HUES48 (cell line): ENCODE results near the gene ZNF469.

Experiments
- H3K27ac ChIP-seq: one replicate; pipeline ENCODE4 v1.7.0; 2013; ENCODE audit warnings: low read depth, low read length, inconsistent platforms
- H3K27me3 ChIP-seq: 2 replicates; pipeline ENCODE4 v1.6.1; 2013; ENCODE audit warnings: mild to moderate bottlenecking, low read length; ENCODE audit not compliant: control insufficient read depth, insufficient read depth
- H3K36me3 ChIP-seq: 2 replicates; pipeline ENCODE4 v1.6.1; 2013; ENCODE audit warnings: low read length; ENCODE audit not compliant: control insufficient read depth, insufficient read depth
- H3K4me1 ChIP-seq: 2 replicates; pipeline ENCODE4 v1.6.1; 2013; ENCODE audit warnings: mild to moderate bottlenecking, low read length; ENCODE audit not compliant: control insufficient read depth, insufficient read depth
- H3K4me3 ChIP-seq: 2 replicates; pipeline ENCODE4 v1.5.1; 2013; ENCODE audit warnings: mild to moderate bottlenecking, low read depth, low read length
- H3K9ac ChIP-seq: 2 replicates; pipeline ENCODE4 v1.6.1; 2013; ENCODE audit warnings: mild to moderate bottlenecking, low read depth, low read length, moderate library complexity
- H3K9me3 ChIP-seq: 2 replicates; pipeline ENCODE4 v1.6.1; 2013; ENCODE audit warnings: low read length; ENCODE audit not compliant: control insufficient read depth, insufficient read depth

ZNF469 gene

DNA sequence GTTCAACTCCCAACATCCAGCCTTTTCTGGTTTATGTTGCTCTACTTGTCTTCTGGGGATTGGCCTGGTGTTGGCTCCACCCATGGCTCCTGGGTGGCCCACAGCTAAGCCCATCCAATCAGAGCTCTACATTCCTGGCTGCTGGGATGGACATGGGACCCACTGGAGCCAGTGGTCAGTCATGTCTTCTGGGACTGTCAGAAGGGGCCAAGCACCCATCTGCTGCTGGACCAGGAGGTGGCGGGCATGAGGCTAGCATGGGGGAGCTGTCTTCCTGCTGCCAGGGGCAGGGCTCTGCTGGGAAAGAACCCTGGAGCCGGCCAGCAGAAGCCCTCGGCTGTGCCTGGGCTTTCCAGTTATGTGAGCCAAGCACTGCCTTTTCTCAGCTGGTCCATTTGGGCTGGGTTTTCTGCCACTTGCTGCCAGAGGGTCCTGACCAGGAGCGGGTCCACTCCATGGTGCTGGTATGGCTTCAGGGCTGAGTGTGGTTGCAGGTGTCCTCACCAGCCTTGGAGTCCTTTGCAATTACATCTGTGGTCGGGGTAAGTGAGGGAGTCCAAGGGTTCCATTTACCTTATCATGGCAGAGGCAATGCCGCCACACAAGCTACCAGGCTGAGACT lies 17.4 kb upstream of the ZNF469 start:
- no peaks in the 10 kb centered on the region for H3K36me3 ChIP-seq
- H3K27ac ChIP-seq = no peak overlapping the region
- H3K4me1 ChIP-seq = no peaks in the 10 kb centered on the region
- no peak overlapping the region for H3K9ac ChIP-seq
- H3K9me3 ChIP-seq = peaks cover 7% of the 10 kb centered on the region
- H3K27me3 ChIP-seq = no peaks in the 10 kb centered on the region
- H3K4me3 ChIP-seq = no peak overlapping the region

DNA sequence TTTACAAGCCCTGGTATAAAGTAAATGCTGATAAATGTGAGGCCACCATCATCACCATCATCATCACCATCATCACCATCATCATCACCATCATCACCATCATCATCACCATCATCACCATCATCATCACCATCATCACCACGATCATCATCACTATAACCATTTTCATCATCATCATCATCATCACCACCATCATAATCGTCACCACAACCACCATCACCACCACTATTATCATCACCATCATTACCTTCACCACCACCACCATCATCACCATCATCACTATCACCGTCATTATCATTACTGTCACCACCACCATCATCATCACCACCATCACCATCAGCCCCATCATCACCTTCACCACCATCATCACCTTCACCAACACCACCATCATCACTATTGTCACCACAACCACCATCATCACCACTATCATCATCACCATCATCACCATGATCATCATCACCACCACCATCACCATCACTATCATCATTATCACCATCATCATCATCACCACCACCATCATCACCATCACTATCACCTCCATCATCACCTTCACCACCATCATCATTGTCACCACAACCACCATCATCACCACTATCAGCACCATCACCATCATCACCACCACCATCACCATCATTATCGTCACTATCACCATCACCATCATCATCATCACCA lies 16.6 kb upstream of the ZNF469 start:
- Histone ChIP-seq H3K9me3 (peaks cover 4% of the 10 kb centered on the region; the same call in 1 of the 2 replicates), H3K4me1 (no peaks in the 10 kb centered on the region), H3K9ac (no peak overlapping the region), H3K4me3 (no peak overlapping the region), H3K27ac (no peak overlapping the region), H3K36me3 (no peaks in the 10 kb centered on the region), H3K27me3 (no peaks in the 10 kb centered on the region)

DNA sequence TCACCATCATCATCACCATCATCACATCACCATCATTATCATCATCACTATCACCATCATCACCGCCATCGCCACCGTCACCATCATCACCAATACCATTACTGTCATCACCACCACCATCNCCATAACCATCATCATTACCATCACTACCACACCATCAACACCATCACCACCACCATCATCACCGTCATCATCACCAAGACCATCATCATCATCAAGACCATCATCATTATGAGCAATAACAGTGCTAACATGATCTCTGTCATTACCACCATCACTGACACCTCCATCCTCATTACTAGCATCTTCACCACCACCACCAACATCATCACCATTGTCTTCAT lies 16.1 kb upstream of the ZNF469 start:
- H3K9ac ChIP-seq = no peak overlapping the region

DNA sequence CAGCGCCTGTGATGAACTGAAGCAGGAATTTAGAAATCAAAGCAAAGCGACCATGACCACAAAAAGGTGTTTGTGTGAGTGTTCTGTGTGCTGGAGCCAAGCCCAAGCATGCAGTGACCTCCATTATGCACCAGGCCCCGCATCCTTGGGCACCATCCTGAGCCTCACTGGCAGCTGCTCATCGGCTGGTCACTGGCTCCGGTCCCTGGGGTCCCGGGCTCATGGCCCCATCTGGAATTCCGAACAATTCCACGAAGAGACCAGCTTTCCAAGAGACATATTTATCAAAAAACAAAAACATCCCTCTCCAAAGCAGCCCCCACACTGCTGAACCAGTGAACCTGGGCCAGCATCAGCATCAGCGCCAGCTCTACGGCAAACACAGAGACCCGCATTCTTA lies 15.2 kb upstream of the ZNF469 start:
- Histone ChIP-seq H3K9me3 (0 out of 2 replicates have a peak, but pooled peaks cover 4% of the 10 kb centered on the region), H3K36me3 (no peaks in the 10 kb centered on the region), H3K27ac (no peak overlapping the region), H3K4me1 (no peaks in the 10 kb centered on the region), H3K27me3 (no peaks in the 10 kb centered on the region), H3K4me3 (no peak overlapping the region), H3K9ac (no peak overlapping the region)

More for the DNA sequence above, 16.1 kb upstream of the ZNF469 start:
- no peak overlapping the region for H3K27ac ChIP-seq
- H3K4me3 ChIP-seq = no peak overlapping the region
- H3K27me3 ChIP-seq = no peaks in the 10 kb centered on the region
- H3K9me3 ChIP-seq = peaks cover 4% of the 10 kb centered on the region; the same call in 1 of the 2 replicates
- H3K4me1 ChIP-seq = no peaks in the 10 kb centered on the region
- no peaks in the 10 kb centered on the region for H3K36me3 ChIP-seq

DNA sequence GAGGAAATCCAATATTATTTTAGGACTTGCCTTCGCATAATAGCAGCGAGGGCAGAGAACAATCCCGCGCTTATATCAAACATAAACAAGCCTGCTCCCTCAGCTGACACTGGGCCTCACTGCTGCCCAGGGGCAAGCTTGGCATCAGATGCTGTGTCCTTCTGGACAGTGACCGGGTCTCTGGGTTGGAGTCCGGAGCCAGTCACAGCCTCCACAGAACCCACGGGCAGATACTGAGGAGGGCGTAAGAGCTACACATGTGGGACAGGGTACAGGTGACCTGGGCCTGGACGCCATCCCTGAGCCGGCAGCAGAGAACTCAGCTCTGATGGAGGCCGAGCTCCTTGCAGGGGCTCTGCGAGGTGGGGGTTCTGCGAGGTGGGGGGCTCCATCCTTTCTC lies 14.7 kb upstream of the ZNF469 start:
- Histone ChIP-seq H3K27me3 (no peaks in the 10 kb centered on the region), H3K4me1 (no peaks in the 10 kb centered on the region), H3K36me3 (no peaks in the 10 kb centered on the region), H3K27ac (no peak overlapping the region), H3K9ac (no peak overlapping the region), H3K4me3 (no peak overlapping the region), H3K9me3 (0 out of 2 replicates have a peak, but pooled peaks cover 4% of the 10 kb centered on the region)

DNA sequence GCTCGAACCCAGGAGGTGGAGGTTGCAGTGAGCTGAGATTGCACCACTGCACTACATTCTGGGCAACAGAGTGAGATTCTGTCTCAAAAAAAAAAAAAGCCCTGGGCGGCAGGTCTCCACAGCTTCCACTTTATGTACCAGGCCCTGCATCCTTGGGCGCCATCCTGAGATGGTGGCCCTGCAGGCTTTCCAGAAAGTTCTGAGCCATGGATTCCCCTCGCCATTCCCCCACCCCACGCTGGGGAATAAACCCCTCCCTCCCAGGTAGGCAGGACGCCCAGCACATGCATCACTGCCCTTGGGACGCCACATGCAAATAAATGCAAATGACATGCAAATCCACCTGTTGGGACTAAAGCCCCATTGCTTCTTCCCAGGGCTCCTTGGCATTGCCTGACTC lies 13.8 kb upstream of the ZNF469 start:
- Histone ChIP-seq H3K27ac (no peak overlapping the region), H3K27me3 (no peaks in the 10 kb centered on the region), H3K9ac (no peak overlapping the region), H3K4me3 (no peak overlapping the region), H3K9me3 (0 out of 2 replicates have a peak, but pooled peaks cover 4% of the 10 kb centered on the region), H3K36me3 (no peaks in the 10 kb centered on the region), H3K4me1 (no peaks in the 10 kb centered on the region)

DNA sequence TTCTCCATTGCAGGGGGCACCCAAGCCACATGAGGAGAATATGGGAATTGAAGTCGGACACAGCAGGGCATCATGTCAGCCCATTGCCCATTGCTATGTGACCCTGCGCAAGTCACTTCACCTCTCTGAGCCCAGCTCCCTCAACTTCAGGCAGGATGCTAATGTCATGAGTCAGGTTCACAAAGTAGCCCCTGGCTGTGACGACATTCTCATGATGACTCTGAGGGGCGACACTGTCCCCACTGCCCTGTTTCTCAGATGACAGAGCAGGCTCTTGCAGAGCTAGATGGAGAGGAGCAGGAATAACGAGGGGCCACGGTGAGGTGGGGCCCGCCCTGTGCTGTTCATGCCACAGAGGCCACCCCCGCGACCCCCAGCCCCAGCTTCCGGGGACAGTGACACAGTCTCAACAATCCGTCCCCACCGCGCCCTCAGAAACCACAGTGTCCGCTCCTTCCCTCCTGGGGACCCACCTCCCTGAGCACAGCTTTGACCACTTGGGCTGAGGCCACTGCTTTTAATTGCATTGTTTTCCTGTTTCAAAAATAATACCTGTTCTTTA lies 13.2 kb upstream of the ZNF469 start:
- H3K27ac ChIP-seq = no peak overlapping the region
- no peak overlapping the region for H3K4me3 ChIP-seq

DNA sequence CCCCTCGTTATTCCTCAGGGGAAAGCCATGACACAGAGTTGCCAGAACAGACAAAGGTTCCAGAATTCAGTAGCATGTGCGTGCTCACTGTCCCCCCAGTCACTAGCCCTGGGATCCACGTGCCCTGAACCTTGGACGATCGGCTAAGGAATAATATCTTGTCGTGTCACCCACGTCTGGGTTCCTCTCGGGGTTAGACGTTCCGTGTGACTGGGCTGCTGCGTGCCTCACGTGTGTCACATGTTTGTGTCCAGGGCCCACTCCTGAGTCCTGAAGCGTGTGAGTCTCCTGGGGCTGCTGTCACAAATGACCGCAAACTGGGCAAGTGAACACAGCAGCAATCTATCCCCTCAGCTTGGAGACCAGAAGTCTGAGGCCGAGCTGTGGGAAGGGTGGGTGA lies 12.4 kb upstream of the ZNF469 start:
- no peaks in the 10 kb centered on the region for H3K4me1 ChIP-seq
- H3K9ac ChIP-seq = no peak overlapping the region
- no peaks in the 10 kb centered on the region for H3K27me3 ChIP-seq
- no peak overlapping the region for H3K4me3 ChIP-seq
- H3K27ac ChIP-seq = no peak overlapping the region
- H3K36me3 ChIP-seq = no peaks in the 10 kb centered on the region
- 0 out of 2 replicates have a peak, but pooled peaks cover 4% of the 10 kb centered on the region for H3K9me3 ChIP-seq

More for the DNA sequence above, 13.2 kb upstream of the ZNF469 start:
- no peak overlapping the region for H3K9ac ChIP-seq
- H3K36me3 ChIP-seq = no peaks in the 10 kb centered on the region
- H3K27me3 ChIP-seq = no peaks in the 10 kb centered on the region
- H3K4me1 ChIP-seq = no peaks in the 10 kb centered on the region
- 0 out of 2 replicates have a peak, but pooled peaks cover 4% of the 10 kb centered on the region for H3K9me3 ChIP-seq

DNA sequence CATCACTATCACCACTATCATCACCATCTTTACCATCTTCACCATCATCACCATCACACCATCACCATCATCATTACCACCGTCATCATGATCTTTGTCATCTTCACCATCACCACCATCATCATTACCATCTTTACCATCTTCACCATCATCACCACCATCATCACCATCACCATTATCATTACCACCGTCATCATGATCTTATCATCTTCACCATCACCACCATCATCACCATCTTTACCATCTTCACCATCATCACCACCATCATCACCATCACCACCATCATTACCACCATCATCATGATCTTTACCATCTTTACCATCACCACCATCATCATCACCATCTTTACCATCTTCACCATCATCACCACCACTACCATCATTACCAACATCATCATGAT lies 10.2 kb upstream of the ZNF469 start:
- Histone ChIP-seq H3K4me1 (no peaks in the 10 kb centered on the region), H3K27me3 (no peaks in the 10 kb centered on the region), H3K9me3 (0 out of 2 replicates have a peak, but pooled peaks cover 4% of the 10 kb centered on the region), H3K4me3 (no peak overlapping the region), H3K36me3 (no peaks in the 10 kb centered on the region), H3K9ac (no peak overlapping the region), H3K27ac (no peak overlapping the region)

DNA sequence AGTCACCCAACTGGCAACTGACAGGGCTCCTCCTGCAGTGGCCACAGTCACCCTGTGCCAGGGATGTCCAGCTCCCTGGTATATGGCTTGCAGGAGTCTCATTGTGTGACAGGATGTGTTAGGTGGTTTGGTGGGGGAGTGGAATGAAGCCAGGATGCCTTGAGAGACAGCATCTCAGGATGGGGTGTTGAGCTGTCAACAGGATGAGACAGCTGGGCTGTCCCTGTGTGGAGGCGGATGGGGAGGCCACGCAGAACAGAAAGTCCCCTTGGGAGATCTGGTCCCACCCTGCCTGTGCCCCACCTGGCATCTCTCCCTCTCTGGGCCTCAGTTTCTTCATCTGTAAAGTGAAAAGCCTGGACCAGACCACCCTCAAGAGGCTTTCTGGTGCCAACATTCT lies 9.5 kb upstream of the ZNF469 start:
- no peak overlapping the region for H3K9ac ChIP-seq
- no peaks in the 10 kb centered on the region for H3K4me1 ChIP-seq
- 0 out of 2 replicates have a peak, but pooled peaks cover 4% of the 10 kb centered on the region for H3K9me3 ChIP-seq
- H3K36me3 ChIP-seq = no peaks in the 10 kb centered on the region
- no peak overlapping the region for H3K27ac ChIP-seq
- H3K27me3 ChIP-seq = no peaks in the 10 kb centered on the region
- H3K4me3 ChIP-seq = no peak overlapping the region

DNA sequence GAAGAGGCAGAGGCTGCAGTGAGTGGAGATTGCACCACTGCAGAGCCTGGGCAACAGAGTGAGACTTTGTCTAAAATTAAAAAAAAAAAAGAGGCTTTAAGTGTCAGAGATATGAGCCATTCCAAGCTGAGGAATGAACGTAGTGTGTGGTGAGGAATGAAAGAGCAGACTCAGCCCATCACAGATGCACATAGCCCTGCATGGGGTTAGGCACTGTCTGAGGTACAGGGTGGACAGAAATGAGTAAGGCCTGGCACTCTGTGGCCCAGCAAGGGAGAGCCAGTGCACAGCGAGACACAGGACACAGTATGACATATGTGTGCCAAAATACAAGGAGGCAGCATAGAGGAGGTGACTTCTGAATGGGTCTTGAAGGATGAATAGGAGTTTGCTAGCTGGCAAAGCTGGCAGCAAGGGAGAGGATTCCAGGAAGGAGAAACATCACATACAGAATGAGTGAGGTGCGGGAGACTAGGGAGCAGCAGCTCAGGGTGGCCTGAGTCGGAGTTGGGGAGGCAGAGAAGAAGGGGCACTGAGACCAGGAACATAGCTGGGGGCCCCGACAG lies 8.7 kb upstream of the ZNF469 start:
- Histone ChIP-seq H3K4me3 (no peak overlapping the region), H3K9me3 (0 out of 2 replicates have a peak, but pooled peaks cover 4% of the 10 kb centered on the region), H3K9ac (no peak overlapping the region), H3K27me3 (no peaks in the 10 kb centered on the region), H3K4me1 (no peaks in the 10 kb centered on the region), H3K36me3 (no peaks in the 10 kb centered on the region), H3K27ac (no peak overlapping the region)
